Left renal cortex interstitium (tissue), 4 donors: ENCODE measurements around the gene MRPL12. TPM values are rescaled to one million over a fixed set of nuclear protein-coding genes. Genes with fewer than 3 reads are reported as not detected.

Experiments used
- DNase-seq, 4 donors: peaks; one replicate each; pipeline ENCODE4 v3.0.0-alpha.2; 2013; ENCODE audit warnings: low read depth in 4 of 4, low spot score in 2 of 4, missing footprints in 1 of 4
- polyA plus RNA-seq, 4 donors: library from polyadenylated mRNA; unstranded; fragments of 120-200 nt; gene quantifications; one replicate each; pipeline ENCODE4 v1.2.1, GENCODE V29; 2013; ENCODE audit not compliant: insufficient read length in 4 of 4

Gene MRPL12
- polyA plus RNA-seq, 4 donors = 41.0 to 70.1 (median 51.4) TPM

DNA sequence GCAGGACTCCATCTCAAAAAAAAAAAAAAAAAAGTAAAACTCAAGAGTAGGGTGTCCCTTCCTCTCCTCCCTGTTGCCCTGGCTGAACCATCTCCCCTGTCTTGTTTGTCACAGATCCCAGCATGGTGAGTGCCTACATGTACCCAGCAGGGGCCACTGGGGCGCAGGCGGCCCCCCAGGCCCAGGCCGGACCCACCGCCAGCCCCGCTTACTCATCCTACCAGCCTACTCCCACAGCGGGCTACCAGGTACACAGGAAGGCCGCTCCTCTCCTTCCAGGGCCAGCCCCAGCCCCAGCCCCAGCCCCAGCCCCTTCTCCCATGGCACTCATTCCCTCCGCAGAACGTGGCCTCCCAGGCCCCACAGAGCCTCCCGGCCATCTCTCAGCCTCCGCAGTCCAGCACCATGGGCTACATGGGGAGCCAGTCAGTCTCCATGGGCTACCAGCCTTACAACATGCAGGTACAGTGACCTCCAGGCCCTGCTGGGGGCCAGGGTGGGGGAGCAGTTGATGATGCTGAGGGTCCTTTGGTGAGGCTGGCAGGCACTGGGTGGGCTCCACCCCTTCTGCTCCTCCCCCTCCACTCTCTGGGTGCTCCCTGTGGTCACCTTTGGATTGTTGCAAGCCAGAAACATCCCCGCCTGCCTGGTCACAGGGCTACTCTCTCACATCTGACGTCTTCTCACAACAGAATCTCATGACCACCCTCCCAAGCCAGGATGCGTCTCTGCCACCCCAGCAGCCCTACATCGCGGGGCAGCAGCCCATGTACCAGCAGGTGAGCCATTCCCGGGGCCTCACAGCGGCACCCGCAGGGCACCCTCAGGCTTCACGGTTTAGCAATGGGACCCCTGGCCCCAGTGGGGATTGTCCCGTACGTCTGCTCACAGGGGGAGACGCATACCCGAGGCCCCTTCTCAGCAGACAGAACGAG is 2.5 kb upstream of the MRPL12 start:
- DNase-seq = no peak

DNA sequence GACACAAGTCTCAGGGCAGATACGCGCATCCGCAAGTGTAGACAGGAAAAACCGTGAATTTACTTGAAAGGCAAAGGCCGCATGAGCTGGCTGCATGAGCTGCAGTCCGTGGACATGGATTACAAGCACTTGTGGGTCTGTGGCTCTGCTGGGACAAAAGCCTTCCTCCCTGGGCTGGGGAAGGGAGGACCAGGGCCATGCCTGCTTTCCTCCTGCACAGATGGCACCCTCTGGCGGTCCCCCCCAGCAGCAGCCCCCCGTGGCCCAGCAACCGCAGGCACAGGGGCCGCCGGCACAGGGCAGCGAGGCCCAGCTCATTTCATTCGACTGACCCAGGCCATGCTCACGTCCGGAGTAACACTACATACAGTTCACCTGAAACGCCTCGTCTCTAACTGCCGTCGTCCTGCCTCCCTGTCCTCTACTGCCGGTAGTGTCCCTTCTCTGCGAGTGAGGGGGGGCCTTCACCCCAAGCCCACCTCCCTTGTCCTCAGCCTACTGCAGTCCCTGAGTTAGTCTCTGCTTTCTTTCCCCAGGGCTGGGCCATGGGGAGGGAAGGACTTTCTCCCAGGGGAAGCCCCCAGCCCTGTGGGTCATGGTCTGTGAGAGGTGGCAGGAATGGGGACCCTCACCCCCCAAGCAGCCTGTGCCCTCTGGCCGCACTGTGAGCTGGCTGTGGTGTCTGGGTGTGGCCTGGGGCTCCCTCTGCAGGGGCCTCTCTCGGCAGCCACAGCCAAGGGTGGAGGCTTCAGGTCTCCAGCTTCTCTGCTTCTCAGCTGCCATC is 1.7 kb upstream of the MRPL12 start:
- no peak for DNase-seq

DNA sequence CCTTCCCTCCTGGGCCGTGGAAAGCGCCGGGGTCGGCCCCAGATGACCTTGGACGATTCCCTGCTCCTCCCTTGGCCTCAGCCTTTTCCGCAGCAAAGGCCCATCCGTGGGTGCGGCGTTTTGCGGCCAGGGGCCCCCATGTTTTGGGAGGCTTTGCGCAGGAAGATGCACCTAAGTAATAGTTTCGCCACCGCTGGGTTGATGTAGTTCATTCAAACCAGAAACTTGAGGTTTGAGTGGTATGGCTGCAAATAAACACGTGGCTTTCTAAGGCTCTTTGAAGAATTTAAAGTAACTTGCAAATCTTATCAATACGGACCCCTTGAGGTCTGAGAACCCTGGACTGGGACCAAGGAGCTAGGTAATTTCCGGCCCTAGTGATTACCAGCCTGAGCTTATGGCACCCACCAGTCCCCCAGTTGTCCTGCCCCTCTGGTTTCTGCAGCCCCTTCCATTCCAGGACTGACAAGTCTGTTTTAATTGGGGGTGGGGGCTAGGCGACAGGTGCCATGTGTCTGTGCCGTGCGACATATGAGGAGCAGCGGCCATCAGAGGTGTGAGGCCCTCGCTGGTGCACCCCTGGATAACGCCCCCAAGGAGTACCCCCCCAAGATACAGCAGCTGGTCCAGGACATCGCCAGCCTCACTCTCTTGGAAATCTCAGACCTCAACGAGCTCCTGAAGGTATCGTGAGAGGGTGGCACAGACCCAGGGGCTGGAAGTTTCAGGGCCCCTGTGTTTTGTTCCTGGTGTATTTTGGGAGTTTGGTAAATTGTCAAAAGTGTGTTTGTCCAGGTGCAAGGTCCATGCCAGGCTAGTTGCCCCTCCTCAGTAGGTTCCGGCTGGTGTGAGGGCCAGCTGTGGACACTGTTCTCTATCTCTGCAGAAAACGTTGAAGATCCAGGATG is 834 bp downstream of the MRPL12 start:
- no peak for DNase-seq

DNA sequence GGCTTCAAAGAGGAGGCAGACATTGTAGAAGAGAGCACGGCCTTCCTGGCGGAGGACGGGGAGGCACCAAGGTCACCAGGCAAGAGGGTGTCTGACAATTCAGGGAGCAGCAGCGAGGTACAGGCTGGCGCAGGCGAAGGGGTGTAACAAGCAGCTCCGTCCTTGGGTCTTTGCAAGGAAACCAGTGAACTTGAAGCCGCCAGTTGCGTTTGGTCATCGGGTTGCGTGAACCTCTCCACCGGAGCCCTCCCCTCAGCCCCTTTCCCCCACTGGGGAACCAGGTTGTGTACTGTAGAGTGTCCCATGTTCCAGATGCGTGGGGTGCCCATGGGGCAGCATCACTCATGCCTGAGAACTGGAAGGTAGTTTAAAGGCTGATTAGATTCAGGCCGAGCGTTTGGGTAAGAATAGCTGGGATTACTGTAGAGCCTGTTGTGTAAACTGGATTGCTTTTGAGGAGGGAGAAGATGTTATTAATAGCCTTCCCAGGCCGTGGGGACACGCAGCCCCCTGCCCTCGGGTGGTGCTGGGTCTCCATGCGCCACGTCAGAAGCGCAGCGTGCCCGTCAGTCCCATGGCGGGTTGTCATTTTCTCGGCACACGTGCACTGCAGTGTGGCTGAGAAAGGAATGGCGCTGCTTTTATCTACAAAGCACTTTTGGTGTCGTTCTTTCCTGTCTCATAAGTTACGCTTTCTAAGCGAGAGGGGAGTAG is 2.5 kb downstream of the MRPL12 start:
- no peak for DNase-seq

DNA sequence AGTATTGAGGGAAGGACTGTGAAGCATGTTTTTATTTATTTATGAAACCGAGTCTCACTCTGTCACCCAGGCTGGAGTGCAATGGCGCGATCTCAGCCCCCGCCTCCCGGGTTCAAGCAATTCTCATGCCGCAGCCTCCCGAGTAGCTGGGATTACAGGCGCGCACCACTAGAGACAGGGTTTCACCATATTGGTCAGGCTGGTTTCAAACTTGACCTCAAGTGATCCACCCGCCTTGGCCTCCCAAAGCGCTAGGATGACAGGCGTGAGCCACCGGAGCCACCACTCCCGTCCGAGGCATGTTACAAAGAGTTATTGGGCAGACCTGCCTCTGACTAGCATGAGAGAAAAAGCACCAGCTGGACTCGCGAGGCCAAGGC is 3.1 kb downstream of the MRPL12 start:
- no peak for DNase-seq

DNA sequence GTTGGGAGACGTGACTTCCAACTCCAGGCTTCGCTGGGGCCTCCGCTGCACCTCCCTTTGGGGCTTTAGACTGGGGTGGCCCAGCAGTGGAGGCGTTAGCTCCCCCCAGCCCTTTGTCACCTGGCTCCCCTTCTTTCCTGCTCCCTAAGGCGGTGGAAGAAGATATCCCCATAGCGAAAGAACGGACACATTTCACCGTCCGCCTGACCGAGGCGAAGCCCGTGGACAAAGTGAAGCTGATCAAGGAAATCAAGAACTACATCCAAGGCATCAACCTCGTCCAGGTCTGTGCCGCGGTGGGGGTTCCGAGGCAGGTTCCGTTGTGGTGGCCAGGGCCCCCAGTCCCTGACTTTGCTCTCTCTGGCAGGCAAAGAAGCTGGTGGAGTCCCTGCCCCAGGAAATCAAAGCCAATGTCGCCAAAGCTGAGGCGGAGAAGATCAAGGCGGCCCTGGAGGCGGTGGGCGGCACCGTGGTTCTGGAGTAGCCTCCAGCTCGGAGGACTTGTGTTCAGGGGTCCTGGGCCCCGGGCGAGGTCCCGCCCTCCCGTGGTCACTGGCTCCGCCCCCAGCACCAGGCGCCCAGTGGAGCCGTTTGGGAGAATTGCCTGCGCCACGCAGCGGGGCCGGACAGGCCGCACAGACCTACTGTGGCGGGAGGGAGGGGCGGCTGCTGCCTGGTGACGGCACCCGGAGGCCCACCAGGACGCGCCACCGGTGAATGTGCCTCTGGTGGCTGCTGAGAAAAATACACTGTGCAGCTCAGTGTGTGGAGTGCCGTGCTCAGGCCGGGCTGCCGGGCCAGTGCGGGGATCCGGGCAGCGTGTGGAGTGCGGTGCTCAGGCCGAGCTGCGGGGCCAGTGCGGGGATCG is 3.8 kb downstream of the MRPL12 start:
- no peak for DNase-seq

DNA sequence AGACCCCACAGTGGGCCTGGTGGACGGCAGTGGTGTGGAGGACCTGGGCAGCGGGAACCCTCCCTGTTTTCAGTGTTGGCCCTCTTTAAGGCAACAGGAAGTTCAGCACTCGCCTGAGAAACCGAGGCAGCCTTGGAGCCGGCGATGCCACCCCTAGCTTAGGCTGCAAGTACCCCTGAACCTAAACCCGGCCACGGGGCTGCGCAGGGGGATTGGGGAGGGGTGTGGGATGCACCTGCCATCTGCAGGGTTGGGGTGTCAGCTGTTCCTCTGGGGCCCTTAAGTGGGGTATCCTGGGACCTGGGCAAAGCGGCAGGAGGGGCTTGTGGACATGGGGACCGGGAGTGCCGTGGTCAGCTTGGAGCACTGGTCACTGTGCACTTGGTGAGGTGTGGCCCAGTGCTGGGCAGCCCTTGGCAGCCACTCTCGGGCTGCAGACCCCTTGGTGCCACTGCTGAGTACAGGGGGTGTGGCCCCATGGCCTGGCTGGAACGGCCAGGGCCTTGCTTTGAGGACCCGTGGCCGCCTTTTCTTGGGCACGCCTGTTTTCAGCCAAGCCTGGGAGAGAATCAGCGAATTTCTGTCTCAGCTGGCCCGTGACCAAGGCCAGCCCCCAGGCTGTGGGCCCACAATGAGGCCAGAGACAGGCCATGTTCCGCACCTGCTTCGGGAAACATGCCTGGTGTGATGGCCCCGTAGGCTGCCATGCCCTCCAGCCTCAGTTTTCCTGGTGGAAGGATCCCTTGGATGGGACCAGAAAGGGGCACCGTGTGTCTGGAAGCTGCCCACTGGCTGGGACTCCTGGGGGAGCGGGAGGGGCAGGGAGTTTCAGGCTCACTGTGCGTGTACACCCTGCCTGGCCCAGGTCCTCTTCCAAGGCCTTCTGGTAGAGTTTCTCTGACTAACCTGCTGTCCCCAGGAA is 4.8 kb downstream of the MRPL12 start:
- no peak for DNase-seq

DNA sequence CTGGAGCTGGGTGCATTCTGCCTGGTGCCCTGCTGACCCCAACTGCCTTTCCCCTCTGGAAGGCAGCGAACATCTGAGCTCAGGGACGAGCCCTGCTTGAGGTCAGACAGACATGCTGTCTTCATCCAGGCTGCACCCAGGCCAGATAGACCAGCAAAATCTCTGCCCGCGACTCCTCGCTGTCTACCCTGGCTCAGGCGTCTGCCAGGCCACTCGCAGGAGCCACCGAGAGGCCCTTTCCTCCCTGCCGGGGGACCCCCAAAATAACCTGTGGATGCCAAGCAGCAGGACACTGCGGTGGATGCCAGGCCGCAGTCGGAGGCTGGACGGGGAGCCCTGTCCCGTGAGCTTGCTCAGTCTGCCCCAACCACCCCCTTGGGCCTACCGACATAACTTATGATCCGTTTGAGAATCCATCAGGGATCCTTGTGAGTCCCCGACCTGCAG is 5.6 kb downstream of the MRPL12 start:
- DNase-seq = no peak

DNA sequence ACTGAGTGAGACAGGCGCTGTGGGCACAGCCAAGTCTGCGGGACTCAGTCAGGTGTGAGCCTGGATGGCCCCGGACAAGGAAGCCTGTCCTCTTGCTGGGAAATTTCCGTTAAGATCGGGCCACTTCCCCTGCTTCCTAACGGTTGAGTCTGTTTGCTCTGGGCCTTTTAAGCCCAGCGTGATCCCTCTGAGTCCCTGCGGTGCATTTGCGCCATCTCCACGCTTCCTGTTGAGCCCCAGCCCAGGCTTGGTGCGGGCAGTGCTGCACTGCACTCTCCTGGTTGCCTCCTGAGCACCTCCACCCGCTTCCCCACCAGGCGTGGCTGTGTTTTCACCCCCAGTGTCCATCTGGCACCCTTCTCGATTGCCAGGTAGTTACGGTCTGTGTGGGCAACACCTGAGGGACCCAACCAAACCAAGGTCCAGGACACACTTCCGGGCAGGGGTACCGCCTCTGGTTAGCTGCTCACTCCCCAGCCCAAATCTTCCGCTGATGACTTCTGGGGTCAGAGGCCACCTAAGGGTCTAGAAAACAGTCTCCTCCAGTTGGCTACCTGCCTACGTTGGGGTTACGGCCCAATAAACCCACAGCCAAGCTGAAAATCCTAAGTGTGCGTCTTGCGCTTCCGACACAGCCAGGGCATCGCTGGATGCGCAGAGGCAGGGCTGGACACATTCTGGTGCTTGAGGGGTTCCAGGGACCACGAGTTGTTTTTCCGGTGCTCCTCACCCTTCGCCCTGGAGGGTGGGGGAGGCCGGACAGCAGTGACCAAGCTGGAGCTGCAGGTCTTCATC is 7.5 kb downstream of the MRPL12 start:
- no peak for DNase-seq

DNA sequence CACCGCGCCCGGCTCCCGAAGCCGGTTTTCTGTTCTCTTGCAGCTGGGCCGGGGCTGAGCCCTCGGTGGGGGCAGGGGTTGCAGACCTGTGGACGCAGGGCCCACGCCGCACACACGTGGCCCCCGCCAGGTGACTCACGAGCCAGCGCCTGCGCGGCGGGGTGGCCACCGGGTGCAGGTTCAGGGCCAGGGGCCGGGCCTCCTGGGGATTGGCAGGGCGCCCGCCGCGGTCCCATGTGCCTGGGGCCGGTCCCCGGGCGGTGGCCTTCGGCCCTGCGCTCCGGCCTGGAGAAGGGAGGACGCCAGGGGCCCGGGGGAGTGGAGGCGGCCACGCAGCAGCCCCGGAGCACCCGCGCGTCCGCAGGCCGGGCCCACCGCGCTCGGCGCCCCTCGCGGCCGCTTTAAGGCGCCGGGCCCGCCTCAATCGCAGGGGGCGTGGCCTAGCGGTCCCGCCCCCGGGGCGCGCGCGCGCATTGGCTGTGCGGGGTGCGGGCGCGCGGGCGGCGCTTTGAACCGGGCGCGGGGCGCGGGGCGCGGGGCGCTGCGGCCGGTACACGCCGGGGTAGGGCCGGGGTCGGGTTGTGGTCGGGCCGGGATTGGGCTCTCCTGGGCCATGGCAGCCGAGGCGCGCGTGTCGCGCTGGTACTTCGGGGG is 8.8 kb downstream of the MRPL12 start, which contains the start of gene SLC25A10:
TSS of gene SLC25A10 (plus strand) at position 471 of the 654 bp plus-strand sequence. CDS start at position 614, 143 bp downstream.
- no peak for DNase-seq

DNA sequence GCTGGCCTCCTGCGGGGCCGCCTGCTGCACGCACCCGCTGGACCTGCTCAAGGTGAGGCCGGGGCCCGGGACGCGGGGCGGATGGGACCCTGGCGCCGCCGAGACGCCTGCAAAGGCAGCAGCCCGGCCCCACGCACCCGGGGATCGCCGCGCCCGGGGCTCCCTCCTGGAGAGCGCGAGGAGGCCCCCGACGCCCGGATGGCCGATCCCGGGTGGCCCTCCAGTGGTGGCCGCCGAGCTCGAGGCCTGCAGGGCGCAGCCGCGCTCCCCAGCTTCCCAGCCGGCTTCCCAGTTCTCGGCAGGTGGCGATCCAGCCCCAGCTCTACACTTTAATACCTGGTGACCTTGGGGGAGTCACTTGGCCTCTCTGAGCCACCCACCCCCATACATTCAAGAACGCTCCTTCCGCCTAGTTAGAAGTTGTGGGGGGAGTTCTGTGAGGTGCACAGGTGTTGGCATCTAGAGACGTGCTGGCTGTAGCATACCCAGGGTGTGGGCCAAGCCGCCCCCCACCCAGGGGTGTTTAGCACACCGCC is 9.4 kb downstream of the MRPL12 start:
- no peak for DNase-seq

DNA sequence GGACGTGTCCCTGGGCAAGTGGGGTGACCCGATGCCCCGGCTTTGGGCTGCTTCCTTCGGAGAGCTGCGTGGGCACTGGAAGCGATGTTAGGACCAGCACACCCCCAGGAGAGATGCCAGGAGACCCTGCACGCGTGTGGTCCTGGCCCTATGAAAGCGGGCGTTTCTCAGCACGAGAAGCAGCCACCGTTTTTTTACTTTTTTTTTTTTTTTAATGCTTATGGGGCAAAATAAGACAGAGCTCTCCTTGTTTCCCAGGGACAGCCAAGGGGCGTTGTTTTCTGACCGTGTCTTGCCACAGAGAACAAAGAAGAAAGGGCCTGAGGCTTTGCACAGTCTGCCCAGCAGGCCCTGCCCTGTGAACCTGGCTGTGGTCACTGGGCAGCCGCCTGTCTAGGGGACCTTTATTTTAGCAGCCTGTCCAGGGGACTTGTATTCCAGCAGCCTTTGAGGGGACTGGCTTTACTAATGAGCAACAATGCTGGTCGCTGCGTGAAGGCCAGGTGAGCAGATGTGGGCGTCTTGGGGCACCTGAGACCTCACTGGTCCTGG is 9.9 kb downstream of the MRPL12 start:
- DNase-seq = no peak

DNA sequence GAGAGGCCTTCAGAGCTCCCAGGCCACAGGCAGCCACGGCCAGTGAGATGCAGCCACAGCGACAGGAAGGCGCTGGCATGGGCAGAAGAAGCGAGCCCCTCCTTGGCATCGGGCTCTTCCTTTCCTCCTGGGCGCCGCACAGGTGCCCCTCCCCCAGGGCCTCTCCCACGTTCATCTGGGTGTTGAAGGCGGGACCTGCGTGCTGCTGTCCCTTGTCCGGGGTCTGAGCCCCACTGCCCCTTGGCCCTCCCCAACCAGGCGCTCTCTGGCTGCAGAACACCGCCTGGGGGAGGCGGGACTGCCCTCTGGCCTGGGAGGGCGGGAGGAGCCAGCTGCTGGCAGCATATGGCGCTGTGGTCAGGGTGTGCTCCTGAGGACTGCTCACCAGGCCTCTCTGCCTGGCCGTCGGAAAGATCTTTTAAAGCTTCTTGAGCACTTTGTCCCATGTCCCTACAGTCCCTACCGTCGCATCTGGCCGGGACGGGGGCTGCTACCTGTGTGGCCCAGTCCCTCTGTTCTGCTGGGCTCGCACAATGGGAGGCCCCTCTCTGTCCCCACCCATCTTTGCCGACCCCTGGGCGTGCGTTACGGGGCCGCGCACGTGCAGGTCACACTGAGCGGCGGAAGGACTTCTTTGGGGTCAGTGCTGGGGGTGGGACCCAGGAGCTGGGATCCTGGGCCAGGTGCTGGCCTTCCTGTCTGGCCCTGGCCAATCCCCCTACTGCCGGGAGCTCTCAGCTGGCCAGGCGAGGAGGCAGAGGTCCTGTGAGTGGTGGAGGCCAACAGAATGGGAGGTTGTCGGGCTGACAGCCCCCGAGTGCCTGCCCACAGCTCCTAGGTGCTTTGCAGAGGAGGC is 10.6 kb downstream of the MRPL12 start:
- DNase-seq = no peak

DNA sequence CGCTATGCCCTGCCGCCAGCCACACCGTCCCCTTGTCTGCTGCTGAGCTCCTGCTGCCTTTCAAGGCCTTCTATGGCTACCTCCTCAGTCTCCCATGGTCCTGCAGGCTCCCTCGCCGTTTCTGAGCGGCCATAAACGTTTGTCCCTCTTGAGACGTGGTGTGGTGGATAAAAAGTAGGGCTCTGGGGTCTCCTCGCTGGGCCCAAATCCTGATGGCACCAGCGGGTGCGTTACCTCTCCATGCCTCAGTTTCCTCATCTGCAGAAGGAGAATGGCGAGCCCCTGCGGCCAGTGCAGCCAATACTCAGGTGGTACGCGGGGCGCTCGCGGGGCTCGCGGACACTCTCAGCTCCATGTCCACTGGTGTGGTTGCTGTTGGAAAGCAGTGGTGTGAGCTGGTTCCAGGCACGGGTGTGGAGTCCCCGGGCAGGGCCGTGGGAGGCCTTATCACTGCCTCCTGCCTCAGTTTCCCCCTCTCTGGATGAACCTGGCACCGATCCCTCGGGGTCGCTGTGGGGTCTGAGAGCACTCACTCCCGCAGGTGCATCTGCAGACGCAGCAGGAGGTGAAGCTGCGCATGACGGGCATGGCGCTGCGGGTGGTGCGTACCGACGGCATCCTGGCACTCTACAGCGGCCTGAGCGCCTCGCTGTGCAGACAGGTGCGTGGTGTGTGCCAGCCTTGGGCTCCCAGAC is 11.4 kb downstream of the MRPL12 start:
- DNase-seq = no peak
